Lower leg skin (tissue), 4 donors: ENCODE results near the gene TRIM34. TPM values are rescaled to one million over a fixed set of nuclear protein-coding genes. Genes with fewer than 3 reads are reported as not detected.
"Not testable (repeated sequence)": the region's sequence is repeated elsewhere in the genome, so short reads cannot be mapped to it uniquely, and the experiment has no call there.

ENCODE experiments used
- DNase-seq, 2 donors: peaks; one replicate each; pipeline ENCODE4 v3.0.0-alpha.2; 2019; ENCODE audit warnings: low spot score in 2 of 2
- H3K4me3 ChIP-seq: fragments of 200-600 bp; sonication (generic); 2 replicates; pipeline ENCODE4 v1.5.1; 2017; ENCODE audit warnings: mild to moderate bottlenecking, low read depth; ENCODE audit not compliant: poor library complexity, severe bottlenecking
- POLR2A ChIP-seq, 2 donors: fragments of 450-650 bp; IDR thresholded peaks; one replicate each; pipeline ENCODE4 v1.6.1; 2016 to 2017; ENCODE audit warnings: antibody characterized with exemption in 2 of 2, mild to moderate bottlenecking in 1 of 2, moderate library complexity in 1 of 2
- WGBS, 2 donors: methylation state at CpG; one replicate each; pipeline ENCODE4 v1.1.5; 2018; 5-methylcytosine and 5-hydroxymethylcytosine counted together
- intact Hi-C: fragments of 100-400 bp; cut with DNase I; formaldehyde crosslinking; loops from one replicate; pipeline ENCODE4 v1.15.0; 2023; ENCODE audit warnings: low total_unique reads
- total RNA-seq, 4 donors: library from RNA; depleted of rRNA; stranded (reverse); fragments of >200 nt; gene quantifications; one replicate each; pipeline ENCODE4 v1.1.0, GENCODE V29; 2016
- TF ChIP-seq, protein P1 (sequence below), 3 donors: fragments of 450-650 bp; IDR thresholded peaks; one replicate each; pipeline ENCODE4 v1.5.1; 2016; ENCODE audit warnings: antibody characterized with exemption in 3 of 3, mild to moderate bottlenecking in 3 of 3, moderate library complexity in 2 of 3

The TRIM34 gene
- total RNA-seq, 4 donors from 2014 or later, result 2.7 to 10.3 (median 6.9) TPM

- whole genome bisulfite sequencing, 2 donors, result 49 to 85% methylated on average over 3 of the region's 3 CpGs
- intact Hi-C loops, result no loop called here
- no peak overlapping the region for H3K4me3 ChIP-seq
- no peak for TF ChIP-seq POLR2A (IDR thresholded peaks at IDR 0.05)
- TF ChIP-seq, protein P1, sequence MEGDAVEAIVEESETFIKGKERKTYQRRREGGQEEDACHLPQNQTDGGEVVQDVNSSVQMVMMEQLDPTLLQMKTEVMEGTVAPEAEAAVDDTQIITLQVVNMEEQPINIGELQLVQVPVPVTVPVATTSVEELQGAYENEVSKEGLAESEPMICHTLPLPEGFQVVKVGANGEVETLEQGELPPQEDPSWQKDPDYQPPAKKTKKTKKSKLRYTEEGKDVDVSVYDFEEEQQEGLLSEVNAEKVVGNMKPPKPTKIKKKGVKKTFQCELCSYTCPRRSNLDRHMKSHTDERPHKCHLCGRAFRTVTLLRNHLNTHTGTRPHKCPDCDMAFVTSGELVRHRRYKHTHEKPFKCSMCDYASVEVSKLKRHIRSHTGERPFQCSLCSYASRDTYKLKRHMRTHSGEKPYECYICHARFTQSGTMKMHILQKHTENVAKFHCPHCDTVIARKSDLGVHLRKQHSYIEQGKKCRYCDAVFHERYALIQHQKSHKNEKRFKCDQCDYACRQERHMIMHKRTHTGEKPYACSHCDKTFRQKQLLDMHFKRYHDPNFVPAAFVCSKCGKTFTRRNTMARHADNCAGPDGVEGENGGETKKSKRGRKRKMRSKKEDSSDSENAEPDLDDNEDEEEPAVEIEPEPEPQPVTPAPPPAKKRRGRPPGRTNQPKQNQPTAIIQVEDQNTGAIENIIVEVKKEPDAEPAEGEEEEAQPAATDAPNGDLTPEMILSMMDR (IDR thresholded peaks at IDR 0.05), result no peak
- no peak for DNase-seq
Observed at GRCh38 chr11:5591613-5592012, 33.2 kb upstream of the TRIM34 start.

GRCh38 chr11:5592615-5593014, 32.2 kb upstream of the TRIM34 start:
- peak in 1 of 2 donors; percentile 50 for DNase-seq
- intact Hi-C loops, result no loop called here
- 81 to 89% methylated on average over 5 of the region's 5 CpGs for WGBS, 2 donors
- TF ChIP-seq, protein P1 (IDR thresholded peaks at IDR 0.05), result no peak
- TF ChIP-seq POLR2A (IDR thresholded peaks at IDR 0.05), result no peak
- H3K4me3 ChIP-seq, result no peak overlapping the region

DNA sequence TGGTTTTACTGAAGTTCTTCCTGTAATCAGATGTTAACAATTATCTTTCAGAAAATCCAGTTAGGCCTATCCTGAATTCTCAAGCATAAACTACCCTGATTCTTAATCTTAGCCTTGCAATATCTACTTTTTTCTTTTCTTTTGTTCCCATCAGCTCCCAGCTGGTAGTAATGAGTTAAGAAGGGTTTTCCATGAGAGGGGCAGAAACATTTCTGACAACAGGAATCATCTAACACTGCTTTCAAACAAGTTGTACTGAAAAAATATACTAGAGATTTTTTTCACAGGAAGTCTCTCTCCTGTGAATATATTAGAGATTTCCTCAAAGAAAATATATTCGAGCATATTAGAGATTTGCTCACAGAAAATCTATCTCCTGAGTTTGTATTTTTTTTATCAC, 31.7 kb upstream of the TRIM34 start:
- intact Hi-C loops, result no loop called here
- no peak overlapping the region for H3K4me3 ChIP-seq
- no peak for DNase-seq
- TF ChIP-seq POLR2A (IDR thresholded peaks at IDR 0.05), result no peak
- TF ChIP-seq, protein P1 (IDR thresholded peaks at IDR 0.05), result no peak
- WGBS, 2 donors, result 51 to 59% methylated on average over 1 of the region's 1 CpG

DNA sequence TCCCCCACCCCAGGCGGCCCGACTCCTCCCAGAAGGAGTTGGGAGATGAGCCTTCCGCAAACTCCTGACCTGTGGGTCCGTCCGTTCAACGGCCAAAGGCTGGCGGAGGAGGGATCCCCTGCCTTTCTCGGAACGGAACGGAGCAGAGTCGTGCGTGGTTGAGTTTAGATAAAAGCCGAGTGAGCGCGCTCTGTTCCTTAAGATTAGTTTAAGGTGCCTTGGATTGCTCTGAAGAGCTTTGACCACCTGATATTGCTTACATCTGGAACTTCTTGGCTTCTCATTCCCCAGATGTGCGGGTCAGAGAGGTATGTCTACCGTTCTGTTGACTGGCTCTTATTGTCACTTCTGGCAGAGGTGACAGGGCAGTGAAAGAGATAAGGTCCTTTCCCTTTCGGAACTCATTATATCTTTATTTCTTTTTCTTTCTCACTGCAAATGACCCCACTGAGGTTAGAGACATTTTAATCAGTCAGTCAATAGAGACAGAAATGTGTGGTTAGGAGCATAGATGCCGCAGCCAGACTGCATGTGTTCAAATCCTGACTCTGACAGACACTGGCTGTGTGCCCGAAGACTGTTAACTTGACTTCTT, 28.1 kb upstream of the TRIM34 start, which contains the start of gene TRIM6:
TSS of gene TRIM6 (plus strand) at position 31 of the 595 bp plus-strand sequence. CDS start at position 292, 261 bp downstream.
- peak in 1 of 2 donors; percentile 87 for DNase-seq
- H3K4me3 ChIP-seq, result no peak within 1 kb of the TSS
- 6% methylated on average over 19 to 20 of the region's 20 CpGs for WGBS, 2 donors
- intact Hi-C loops, result no loop called here
- no peak for TF ChIP-seq POLR2A (IDR thresholded peaks at IDR 0.05)
- TF ChIP-seq, protein P1 (IDR thresholded peaks at IDR 0.05), result no peak

DNA sequence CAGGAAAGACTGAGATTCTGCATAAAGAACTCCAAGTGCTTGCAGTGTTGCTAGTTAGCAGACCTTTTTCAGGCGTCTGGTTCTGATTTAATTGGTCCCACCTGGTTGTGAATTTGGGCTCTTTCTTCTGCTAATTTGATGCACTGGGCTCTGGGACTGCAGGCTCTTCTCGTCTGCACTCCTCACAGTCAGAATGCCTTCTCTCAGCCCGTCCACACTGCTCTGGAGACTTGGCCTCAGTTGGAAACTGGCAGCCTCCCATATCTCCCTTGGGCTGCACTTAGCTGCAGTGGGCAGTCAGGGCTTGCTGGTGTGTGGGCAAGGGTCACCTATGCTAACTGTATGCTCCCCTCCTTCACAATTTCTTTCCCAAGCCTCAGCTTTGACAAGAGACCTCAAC, 26.8 kb upstream of the TRIM34 start:
- intact Hi-C loops, result no loop called here
- no peak overlapping the region for H3K4me3 ChIP-seq
- TF ChIP-seq, protein P1 (IDR thresholded peaks at IDR 0.05), result no peak
- TF ChIP-seq POLR2A (IDR thresholded peaks at IDR 0.05), result no peak
- 52 to 58% methylated on average over 3 of the region's 3 CpGs for WGBS, 2 donors
- peak in 1 of 2 donors; percentile 72 for DNase-seq

DNA sequence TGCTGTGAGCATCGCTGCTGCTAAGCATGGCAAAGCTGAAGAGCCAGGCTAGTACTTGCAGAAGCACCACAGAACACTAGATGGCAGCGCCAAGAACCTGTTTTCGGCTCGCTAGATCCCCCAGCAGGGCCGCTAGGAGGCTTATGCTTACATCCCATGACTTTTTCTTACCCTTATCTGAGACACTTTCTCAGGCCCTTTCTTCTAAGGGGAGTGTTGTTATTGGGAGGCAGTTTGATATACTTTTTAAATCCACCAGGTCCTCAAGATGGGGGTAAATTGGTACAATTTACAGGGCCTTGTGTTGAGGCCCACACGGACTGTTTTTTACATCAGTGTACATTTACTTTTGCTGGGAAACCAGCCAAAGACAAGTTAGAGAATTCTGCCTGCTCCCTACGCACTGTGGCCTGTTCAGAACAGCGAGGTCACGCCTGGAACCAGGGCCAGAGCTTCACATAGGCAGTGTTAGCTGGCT, 24.4 kb upstream of the TRIM34 start:
- TF ChIP-seq, protein P1 (IDR thresholded peaks at IDR 0.05), result no peak
- no peak for TF ChIP-seq POLR2A (IDR thresholded peaks at IDR 0.05)
- WGBS, 2 donors, result 41 to 49% methylated on average over 8 to 9 of the region's 9 CpGs
- no peak overlapping the region for H3K4me3 ChIP-seq
- intact Hi-C loops, result no loop called here
- DNase-seq, result peak; percentile 52 to 85

DNA sequence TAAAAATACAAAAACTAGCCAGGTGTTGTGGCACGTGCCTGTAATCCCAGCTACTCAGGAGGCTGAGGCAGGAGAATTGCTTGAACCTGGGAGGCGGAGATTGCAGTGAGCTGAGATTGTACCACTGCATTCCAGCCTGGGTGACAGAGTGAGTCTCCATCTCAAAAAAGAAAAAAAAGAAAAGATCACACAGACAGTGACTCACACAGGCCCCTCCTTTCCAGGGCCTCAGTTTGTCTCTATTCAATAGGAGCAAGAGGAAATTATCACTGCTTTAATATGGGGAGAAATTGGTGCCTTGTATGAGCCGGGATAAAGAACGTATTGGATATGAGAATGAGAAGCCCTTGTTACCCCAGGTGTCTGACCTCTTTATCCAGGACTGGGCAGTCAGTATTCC, 22.0 kb upstream of the TRIM34 start:
- intact Hi-C loops, H3K4me3 ChIP-seq, DNase-seq: not testable (repeated sequence)
- WGBS, 2 donors, result 93% methylated on average over 4 of the region's 4 CpGs
